GM21619 (cell line): ENCODE results near the gene PRF1.
"Not testable (repeated sequence)": the region's sequence is repeated elsewhere in the genome, so short reads cannot be mapped to it uniquely, and the experiment has no call there.

Source experiments
- ATAC-seq: cut with Tn5 transposase; IDR thresholded peaks from one replicate; pipeline ENCODE4 v1.9.1; 2021; ENCODE audit not compliant: unreplicated experiment

PRF1 gene

GRCh38 chr10:70602665-70603448 is at the start of gene PRF1:
Gene PRF1 (minus strand): TSS chr10:70602741. CDS start chr10:70600902, 1,839 bp downstream.
- ATAC-seq, result no peak

GRCh38 chr10:70651661-70652060 is 49.1 kb upstream of the PRF1 start:
- ATAC-seq, result no peak

GRCh38 chr10:70650718-70651117 is 48.2 kb upstream of the PRF1 start:
- no peak for ATAC-seq

- no peak for ATAC-seq
Observed at GRCh38 chr10:70650104-70650503, 47.6 kb upstream of the PRF1 start.

GRCh38 chr10:70649526-70649925 is 47.0 kb upstream of the PRF1 start:
- ATAC-seq, result no peak

- ATAC-seq, result no peak
Observed at GRCh38 chr10:70648427-70648826, 45.9 kb upstream of the PRF1 start.

- no peak for ATAC-seq
Observed at GRCh38 chr10:70647086-70647485, 44.5 kb upstream of the PRF1 start.

- not testable (repeated sequence) for ATAC-seq
Observed at GRCh38 chr10:70644959-70645358, 42.4 kb upstream of the PRF1 start.

- not testable (repeated sequence) for ATAC-seq
Observed at GRCh38 chr10:70643272-70643671, 40.7 kb upstream of the PRF1 start.

GRCh38 chr10:70639640-70640383 is 37.3 kb upstream of the PRF1 start:
- ATAC-seq, result not testable (repeated sequence)

GRCh38 chr10:70634515-70634914 is 32.0 kb upstream of the PRF1 start:
- not testable (repeated sequence) for ATAC-seq

GRCh38 chr10:70634011-70634410 is 31.5 kb upstream of the PRF1 start:
- no peak for ATAC-seq

GRCh38 chr10:70631735-70632134 is 29.2 kb upstream of the PRF1 start:
- ATAC-seq, result not testable (repeated sequence)

GRCh38 chr10:70629338-70629737 is 26.8 kb upstream of the PRF1 start:
- no peak for ATAC-seq

- no peak for ATAC-seq
Observed at GRCh38 chr10:70626056-70626455, 23.5 kb upstream of the PRF1 start.

GRCh38 chr10:70622981-70623844 is 20.7 kb upstream of the PRF1 start:
- no peak for ATAC-seq

- no peak for ATAC-seq
Observed at GRCh38 chr10:70622541-70622940, 20.0 kb upstream of the PRF1 start.

GRCh38 chr10:70621503-70622078 is 19.1 kb upstream of the PRF1 start:
- ATAC-seq, result no peak

GRCh38 chr10:70620020-70620289 is 17.4 kb upstream of the PRF1 start:
- ATAC-seq, result no peak

GRCh38 chr10:70619271-70620019 is 16.9 kb upstream of the PRF1 start:
- ATAC-seq, result no peak
